CD8-positive, alpha-beta memory T cell (primary cell): ENCODE results near the gene GGA2. TPM values are rescaled to one million over a fixed set of nuclear protein-coding genes. Genes with fewer than 3 reads are reported as not detected.

Experiments used
- CTCF ChIA-PET: fragments of 350-600 bp; sonication (Branson Sonifier 250); formaldehyde crosslinking; loops from one replicate; lab custom pipeline; 2021; ENCODE audit warnings: antibody characterized with exemption; lab: Charles Lee
- POLR2A ChIA-PET: fragments of 350-600 bp; sonication (Branson Sonifier 250); formaldehyde crosslinking; loops from one replicate; lab custom pipeline; 2021; ENCODE audit warnings: antibody characterized with exemption; lab: Charles Lee
- DNase-seq, 5 donors: peaks; one replicate each; pipeline versions ENCODE4 v3.0.0 to v3.0.0-alpha.2; 2020 to 2022; ENCODE audit warnings: mixed read lengths in 1 of 5
- H3K27ac ChIP-seq: one replicate; pipeline ENCODE4 v1.7.0; 2013; ENCODE audit warnings: low read depth, mild to moderate bottlenecking, low read length, moderate library complexity
- H3K27me3 ChIP-seq: 2 replicates; pipeline ENCODE4 v1.7.0; 2013; ENCODE audit warnings: low read length, mild to moderate bottlenecking; ENCODE audit not compliant: insufficient read depth, poor library complexity, severe bottlenecking
- H3K36me3 ChIP-seq: 2 replicates; pipeline ENCODE4 v1.7.0; 2013; ENCODE audit warnings: mild to moderate bottlenecking, low read length, moderate library complexity; ENCODE audit not compliant: insufficient read depth
- H3K4me1 ChIP-seq: 2 replicates; pipeline ENCODE4 v1.7.0; 2013; ENCODE audit warnings: mild to moderate bottlenecking, low read length, moderate library complexity; ENCODE audit not compliant: insufficient read depth
- H3K4me3 ChIP-seq: 2 replicates; pipeline ENCODE4 v1.7.0; 2013; ENCODE audit warnings: mild to moderate bottlenecking, low read length
- H3K9me3 ChIP-seq: 2 replicates; pipeline ENCODE4 v1.7.0; 2013; ENCODE audit warnings: mild to moderate bottlenecking, low read length
- H3K27ac Mint-ChIP-seq, 8 donors: one replicate each; pipeline ENCODE4 v1.8.0; 2020 to 2021; ENCODE audit warnings: mixed read lengths in 8 of 8, mild to moderate bottlenecking in 6 of 8, inconsistent platforms in 3 of 8, moderate library complexity in 3 of 8
- H3K27me3 Mint-ChIP-seq, 2 donors: one replicate each; pipeline ENCODE4 v1.8.0; 2020 to 2021; ENCODE audit warnings: mixed read lengths in 2 of 2, mild to moderate bottlenecking in 1 of 2, moderate library complexity in 1 of 2
- H3K36me3 Mint-ChIP-seq, 3 donors: one replicate each; pipeline ENCODE4 v1.8.0; 2020 to 2021; ENCODE audit warnings: mixed read lengths in 3 of 3, inconsistent platforms in 1 of 3, mild to moderate bottlenecking in 1 of 3
- H3K4me1 Mint-ChIP-seq, 3 donors: one replicate each; pipeline ENCODE4 v1.8.0; 2020 to 2021; ENCODE audit warnings: mixed read lengths in 3 of 3, inconsistent platforms in 1 of 3, mild to moderate bottlenecking in 1 of 3
- H3K4me3 Mint-ChIP-seq, 7 donors: one replicate each; pipeline ENCODE4 v1.8.0; 2020 to 2021; ENCODE audit warnings: mixed read lengths in 7 of 7, mild to moderate bottlenecking in 6 of 7, moderate library complexity in 4 of 7, inconsistent platforms in 2 of 7
- H3K9me3 Mint-ChIP-seq, 5 donors: one replicate each; pipeline ENCODE4 v1.8.0; 2020 to 2022; ENCODE audit warnings: mixed read lengths in 5 of 5, mild to moderate bottlenecking in 3 of 5, moderate library complexity in 2 of 5, inconsistent platforms in 1 of 5
- polyA plus RNA-seq: library from polyadenylated mRNA; unstranded; fragments of 300-500 nt; fragmentation: Illumina TruSeq; gene quantifications from one replicate; pipeline ENCODE4 v1.2.3, GENCODE V29; 2021
- total RNA-seq, 2 experiments: library from RNA; stranded (reverse); gene quantifications; one replicate each; pipeline ENCODE4 v1.2.3, GENCODE V29; 2021

GGA2 gene
- total and polyA plus RNA-seq, 3 experiments from 2014 or later = 52.3 to 70.1 (median 63.5) TPM

DNA sequence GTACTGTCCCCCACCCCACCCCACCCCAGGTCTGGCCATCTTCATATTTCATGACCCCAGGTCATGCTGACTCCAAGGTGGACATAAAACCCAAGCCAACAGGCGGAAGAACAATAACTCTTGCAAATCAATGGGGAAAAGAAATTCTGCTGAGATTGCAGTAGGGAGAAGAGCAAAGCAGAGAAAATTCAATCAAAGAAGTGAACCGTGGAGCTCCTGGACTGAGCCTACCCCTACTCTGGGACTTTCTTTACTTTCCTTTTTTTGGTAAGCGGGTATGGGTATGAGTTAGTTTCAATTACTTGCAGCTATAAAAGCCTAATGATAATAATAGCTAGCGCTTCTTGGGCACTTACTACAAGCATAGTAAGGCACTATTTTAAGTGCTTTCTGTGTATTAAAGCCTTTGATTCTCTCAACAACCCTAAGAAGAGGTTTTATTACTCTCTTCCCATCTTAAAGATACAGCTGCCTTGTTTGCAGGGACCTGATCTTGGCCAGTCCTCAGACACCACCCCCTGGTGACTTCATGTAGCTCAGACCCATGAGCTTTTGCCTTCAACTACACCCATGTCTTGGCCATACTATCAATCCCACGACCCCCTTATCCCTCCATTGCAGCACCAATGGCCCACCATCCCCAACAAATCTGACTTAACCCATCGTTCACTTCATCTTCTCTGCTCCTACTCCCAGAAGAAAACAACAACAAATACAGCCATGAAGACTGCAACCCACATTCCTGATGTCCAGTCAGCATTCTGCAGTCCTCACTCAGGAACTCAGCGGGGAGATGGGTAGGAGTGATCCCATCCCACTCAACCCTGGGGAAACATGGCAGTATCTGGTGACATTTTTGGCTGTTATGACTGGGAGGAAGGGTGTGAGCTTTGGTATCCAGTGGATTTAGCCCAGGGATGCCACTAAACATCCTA, 4.4 kb downstream of the GGA2 start:
- Mint-ChIP-seq H3K4me3 (peak overlapping the region in 6 of 7 donors; percentile 4 to 79 (median 35)), H3K27me3 (peaks cover 0 to 3% of the 10 kb centered on the region in 2 donors), H3K9me3 (no peaks in the 10 kb centered on the region), H3K27ac (peak overlapping the region; percentile 79 to 97 (median 92)), H3K36me3 (peaks cover 0 to 49% (median 3%) of the 10 kb centered on the region in 3 donors), H3K4me1 (peaks cover 70 to 90% (median 82%) of the 10 kb centered on the region in 3 donors)
- no peaks in the 10 kb centered on the region for H3K36me3 ChIP-seq
- no peaks in the 10 kb centered on the region for H3K9me3 ChIP-seq
- H3K4me1 ChIP-seq = peaks cover 56% of the 10 kb centered on the region
- POLR2A ChIA-PET = interaction anchor here (1.0 to 2.1 kb wide), 2 partner anchors 10 to 23 kb away, joined by 4 to 11 read pairs; no protein-coding TSS in a partner anchor
- CTCF ChIA-PET = interaction anchor here (0.8 to 1.9 kb wide), 8 partner anchors 8 to 71 kb away, joined by 3 to 7 read pairs (median 4); partner anchors contain the start of gene COG7
- H3K27ac ChIP-seq = no peak overlapping the region
- no peak for DNase-seq
- H3K27me3 ChIP-seq = no peaks in the 10 kb centered on the region
- no peak overlapping the region for H3K4me3 ChIP-seq

GRCh38 chr16:23505180-23505665, 5.1 kb downstream of the GGA2 start:
- no peak for DNase-seq
- Mint-ChIP-seq H3K36me3 (peaks cover 0 to 57% (median 3%) of the 10 kb centered on the region in 3 donors), H3K4me3 (peak overlapping the region; percentile 41 to 88 (median 77)), H3K27ac (peak overlapping the region; percentile 87 to 97 (median 95)), H3K27me3 (no peaks in the 10 kb centered on the region), H3K4me1 (peaks cover 73 to 94% (median 85%) of the 10 kb centered on the region in 3 donors), H3K9me3 (no peaks in the 10 kb centered on the region)
- Histone ChIP-seq H3K27ac (no peak overlapping the region), H3K4me1 (peaks cover 56% of the 10 kb centered on the region), H3K4me3 (no peak overlapping the region), H3K36me3 (no peaks in the 10 kb centered on the region), H3K27me3 (no peaks in the 10 kb centered on the region), H3K9me3 (no peaks in the 10 kb centered on the region)
- ChIA-PET POLR2A (interaction anchor here (1.6 to 2.1 kb wide), 2 partner anchors 22 to 52 kb away, joined by 4 to 11 read pairs; partner anchors contain the start of genes EARS2 and UBFD1), CTCF (interaction anchor here (1.0 to 1.6 kb wide), 6 partner anchors 12 to 71 kb away, joined by 3 to 5 read pairs (median 4); partner anchors contain the start of gene UBFD1)

- Histone ChIP-seq H3K36me3 (no peaks in the 10 kb centered on the region), H3K27ac (peak overlapping the region; percentile 64), H3K9me3 (no peaks in the 10 kb centered on the region), H3K27me3 (no peaks in the 10 kb centered on the region), H3K4me1 (peaks cover 56% of the 10 kb centered on the region), H3K4me3 (peak overlapping the region; percentile 27)
- Mint-ChIP-seq H3K4me3 (peak overlapping the region; percentile 41 to 88 (median 77)), H3K4me1 (peaks cover 74 to 97% (median 85%) of the 10 kb centered on the region in 3 donors), H3K27me3 (no peaks in the 10 kb centered on the region), H3K27ac (peak overlapping the region; percentile 86 to 97 (median 95)), H3K9me3 (no peaks in the 10 kb centered on the region), H3K36me3 (peaks cover 0 to 57% (median 3%) of the 10 kb centered on the region in 3 donors)
- POLR2A ChIA-PET = interaction anchor here (0.5 to 2.1 kb wide), 3 partner anchors 22 to 1225 kb away, joined by 4 to 11 read pairs (median 4); partner anchors contain the start of genes EARS2 and UBFD1
- peak; percentile 14 to 90 (median 70) for DNase-seq
- CTCF ChIA-PET = interaction anchor here (1.0 to 1.1 kb wide), 4 partner anchors 14 to 68 kb away, joined by 3 to 5 read pairs (median 3); partner anchors contain the start of gene UBFD1
Measured at GRCh38 chr16:23504453-23505179, 5.7 kb downstream of the GGA2 start.

GRCh38 chr16:23504076-23504452, 6.2 kb downstream of the GGA2 start:
- Mint-ChIP-seq H3K36me3 (peaks cover 0 to 51% (median under 1%) of the 10 kb centered on the region in 3 donors), H3K27ac (peak overlapping the region; percentile 86 to 97 (median 95)), H3K27me3 (no peaks in the 10 kb centered on the region), H3K9me3 (no peaks in the 10 kb centered on the region), H3K4me1 (peaks cover 69 to 97% (median 80%) of the 10 kb centered on the region in 3 donors), H3K4me3 (peak overlapping the region; percentile 10 to 88 (median 63))
- Histone ChIP-seq H3K27ac (peak overlapping the region; percentile 64), H3K36me3 (no peaks in the 10 kb centered on the region), H3K4me1 (peaks cover 51% of the 10 kb centered on the region), H3K27me3 (no peaks in the 10 kb centered on the region), H3K4me3 (peak overlapping the region; percentile 27), H3K9me3 (no peaks in the 10 kb centered on the region)
- CTCF ChIA-PET = interaction anchor here (1.0 to 1.1 kb wide), 3 partner anchors 14 to 68 kb away, joined by 3 to 5 read pairs (median 3); partner anchors contain the start of gene UBFD1
- POLR2A ChIA-PET = interaction anchor here (0.5 to 2.1 kb wide), 3 partner anchors 21 to 1226 kb away, joined by 4 to 11 read pairs (median 4); partner anchors contain the start of genes EARS2 and UBFD1
- DNase-seq = peak in 2 of 5 donors; percentile 34 to 54

DNA sequence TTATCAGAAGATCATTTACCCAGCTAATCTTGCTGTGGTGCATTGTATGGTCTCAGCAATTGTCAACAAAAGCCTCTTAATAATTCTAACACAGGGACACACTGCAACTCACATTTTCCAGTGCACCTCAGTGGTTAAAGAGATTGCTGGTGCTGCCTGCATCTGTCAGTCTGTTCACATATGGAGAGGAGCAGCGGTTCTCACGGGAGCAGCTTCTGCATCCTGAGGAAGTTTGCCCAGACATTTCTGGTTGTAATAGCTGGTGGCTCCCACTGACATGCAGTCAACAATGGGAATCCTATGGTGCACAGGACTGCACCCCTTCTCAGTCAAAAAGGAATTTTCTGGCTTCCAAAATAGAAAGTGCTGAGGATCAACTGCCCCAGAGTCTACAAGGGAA, 7.8 kb downstream of the GGA2 start:
- no peak for DNase-seq
- no peak overlapping the region for H3K4me3 ChIP-seq
- Mint-ChIP-seq H3K4me1 (peaks cover 67 to 93% (median 74%) of the 10 kb centered on the region in 3 donors), H3K4me3 (no peak overlapping the region), H3K27ac (peak overlapping the region in 6 of 8 donors; percentile 29 to 71 (median 56)), H3K36me3 (peaks cover 0 to 49% (median 0%) of the 10 kb centered on the region in 3 donors), H3K27me3 (no peaks in the 10 kb centered on the region), H3K9me3 (no peaks in the 10 kb centered on the region)
- no peaks in the 10 kb centered on the region for H3K36me3 ChIP-seq
- no peak overlapping the region for H3K27ac ChIP-seq
- ChIA-PET POLR2A (no interaction called here), CTCF (no interaction called here)
- no peaks in the 10 kb centered on the region for H3K9me3 ChIP-seq
- peaks cover 39% of the 10 kb centered on the region for H3K4me1 ChIP-seq
- no peaks in the 10 kb centered on the region for H3K27me3 ChIP-seq

GRCh38 chr16:23501291-23501690, 9.0 kb downstream of the GGA2 start:
- H3K4me3 ChIP-seq = no peak overlapping the region
- H3K4me1 ChIP-seq = peaks cover 35% of the 10 kb centered on the region
- ChIA-PET CTCF (interaction anchor here (2.3 kb wide), 1 partner anchor 66 kb away, joined by 11 read pairs; no protein-coding TSS in a partner anchor), POLR2A (interaction anchor here (0.6 kb wide), 1 partner anchor 10 kb away, joined by 3 read pairs; no protein-coding TSS in a partner anchor)
- H3K27me3 ChIP-seq = no peaks in the 10 kb centered on the region
- H3K27me3 Mint-ChIP-seq = no peaks in the 10 kb centered on the region
- H3K4me1 Mint-ChIP-seq = peaks cover 67 to 93% (median 71%) of the 10 kb centered on the region in 3 donors
- no peaks in the 10 kb centered on the region for H3K9me3 ChIP-seq
- no peaks in the 10 kb centered on the region for H3K36me3 ChIP-seq
- H3K27ac Mint-ChIP-seq = peak overlapping the region in 1 of 8 donors; percentile 36
- no peak for DNase-seq
- H3K27ac ChIP-seq = no peak overlapping the region
- H3K36me3 Mint-ChIP-seq = peaks cover 0 to 52% (median 3%) of the 10 kb centered on the region in 3 donors
- H3K9me3 Mint-ChIP-seq = no peaks in the 10 kb centered on the region
- no peak overlapping the region for H3K4me3 Mint-ChIP-seq

DNA sequence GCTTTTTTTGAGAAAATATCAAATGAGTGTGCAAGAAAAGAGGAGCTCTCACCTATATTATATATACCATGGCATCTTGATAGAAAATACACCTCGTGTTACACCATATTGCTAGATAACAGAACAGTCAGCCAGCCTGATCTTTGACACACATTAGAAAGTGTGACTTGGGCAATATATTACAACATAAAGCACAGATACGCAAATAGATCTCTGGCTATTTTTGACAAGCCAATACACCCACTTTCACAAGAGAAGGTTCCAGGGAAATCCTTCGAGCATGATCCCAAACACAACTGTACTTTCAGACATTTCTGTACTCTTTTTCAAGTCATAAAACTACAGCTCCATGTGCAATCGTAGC, 9.4 kb downstream of the GGA2 start:
- Histone ChIP-seq H3K36me3 (no peaks in the 10 kb centered on the region), H3K27ac (no peak overlapping the region), H3K4me1 (peaks cover 30% of the 10 kb centered on the region), H3K9me3 (no peaks in the 10 kb centered on the region), H3K27me3 (no peaks in the 10 kb centered on the region), H3K4me3 (no peak overlapping the region)
- ChIA-PET CTCF (interaction anchor here (2.3 kb wide), 1 partner anchor 66 kb away, joined by 11 read pairs; no protein-coding TSS in a partner anchor), POLR2A (interaction anchor here (0.6 kb wide), 1 partner anchor 10 kb away, joined by 3 read pairs; no protein-coding TSS in a partner anchor)
- no peak for DNase-seq
- H3K27me3 Mint-ChIP-seq = no peaks in the 10 kb centered on the region
- H3K4me1 Mint-ChIP-seq = peaks cover 63 to 90% (median 68%) of the 10 kb centered on the region in 3 donors
- no peak overlapping the region for H3K4me3 Mint-ChIP-seq
- H3K27ac Mint-ChIP-seq = peak overlapping the region in 3 of 8 donors; percentile 36 to 64 (median 36)
- peaks cover 0 to 50% (median 3%) of the 10 kb centered on the region in 3 donors for H3K36me3 Mint-ChIP-seq
- H3K9me3 Mint-ChIP-seq = no peaks in the 10 kb centered on the region
